Astrocyte (in vitro differentiated cells and primary cell): ENCODE data around the gene NXPH4. TPM values are rescaled to one million over a fixed set of nuclear protein-coding genes. Genes with fewer than 3 reads are reported as not detected.

Experiments used
- DNase-seq: peaks from one replicate; pipeline ENCODE4 v3.0.0-alpha.2; 2010; ENCODE audit warnings: low read depth
- FAIRE-seq: peaks from 2 replicates; lab custom pipeline; 2011; peaks lifted over from hg19 to GRCh38; lab: Jason Lieb, UNC
- H2AFZ ChIP-seq: 2 replicates; pipeline ENCODE4 v1.6.0; 2012; ENCODE audit warnings: low read depth, low read length, inconsistent platforms
- H3K27ac ChIP-seq: 2 replicates; pipeline ENCODE4 v1.5.1; 2011; ENCODE audit warnings: low read depth, low read length, inconsistent platforms
- H3K27me3 ChIP-seq: 2 replicates; pipeline ENCODE4 v1.6.0; 2011; ENCODE audit warnings: low read length, inconsistent platforms; ENCODE audit not compliant: insufficient read depth
- H3K36me3 ChIP-seq: 2 replicates; pipeline ENCODE4 v1.5.1; 2011; ENCODE audit warnings: low read length, inconsistent platforms; ENCODE audit not compliant: insufficient read depth
- H3K4me1 ChIP-seq: 2 replicates; pipeline ENCODE4 v1.5.1; 2011; ENCODE audit warnings: low read length, inconsistent platforms; ENCODE audit not compliant: insufficient read depth
- H3K4me2 ChIP-seq: 2 replicates; pipeline ENCODE4 v1.6.0; 2012; ENCODE audit warnings: low read length, inconsistent platforms
- H3K4me3 ChIP-seq: 2 replicates; pipeline ENCODE4 v1.5.1; 2011; ENCODE audit warnings: low read depth, mild to moderate bottlenecking, low read length, inconsistent platforms; ENCODE audit not compliant: insufficient read depth
- H3K79me2 ChIP-seq: 2 replicates; pipeline ENCODE4 v1.6.0; 2012; ENCODE audit warnings: mild to moderate bottlenecking, low read length, inconsistent platforms; ENCODE audit not compliant: insufficient read depth
- H3K9ac ChIP-seq: 2 replicates; pipeline ENCODE4 v1.6.0; 2012; ENCODE audit warnings: mild to moderate bottlenecking, low read length, inconsistent platforms
- H3K9me3 ChIP-seq: 2 replicates; pipeline ENCODE4 v1.5.1; 2012; ENCODE audit warnings: low read depth, mild to moderate bottlenecking, low read length, inconsistent platforms; ENCODE audit not compliant: insufficient read depth
- H4K20me1 ChIP-seq: 2 replicates; pipeline ENCODE4 v1.6.0; 2012; ENCODE audit warnings: low read length, inconsistent platforms; ENCODE audit not compliant: insufficient read depth
- H3K27ac Mint-ChIP-seq: one replicate; pipeline ENCODE4 v1.8.0; 2021; ENCODE audit warnings: mild to moderate bottlenecking, mixed read lengths; ENCODE audit not compliant: unreplicated experiment
- H3K27me3 Mint-ChIP-seq: one replicate; pipeline ENCODE4 v1.8.0; 2021; ENCODE audit warnings: low read depth, mixed read lengths; ENCODE audit not compliant: unreplicated experiment
- H3K36me3 Mint-ChIP-seq: one replicate; pipeline ENCODE4 v1.8.0; 2021; ENCODE audit warnings: low read depth, mixed read lengths; ENCODE audit not compliant: unreplicated experiment
- H3K4me1 Mint-ChIP-seq: one replicate; pipeline ENCODE4 v1.8.0; 2021; ENCODE audit warnings: low read depth, mixed read lengths; ENCODE audit not compliant: unreplicated experiment
- H3K4me3 Mint-ChIP-seq: one replicate; pipeline ENCODE4 v1.8.0; 2021; ENCODE audit warnings: mild to moderate bottlenecking, moderate library complexity, mixed read lengths; ENCODE audit not compliant: unreplicated experiment
- H3K9me3 Mint-ChIP-seq: one replicate; pipeline ENCODE4 v1.8.0; 2021; ENCODE audit warnings: mild to moderate bottlenecking, mixed read lengths; ENCODE audit not compliant: unreplicated experiment
- EZH2 ChIP-seq: IDR thresholded peaks from 2 replicates; pipeline ENCODE4 v1.6.1; 2012; ENCODE audit warnings: mild to moderate bottlenecking, low read length, inconsistent platforms; ENCODE audit not compliant: insufficient read depth
- total RNA-seq: library from RNA; stranded (reverse); gene quantifications from 2 replicates; pipeline ENCODE4 v1.2.1, GENCODE V29; 2021
- TF ChIP-seq, protein P1 (sequence below): IDR thresholded peaks from 2 replicates; pipeline ENCODE4 v1.5.1; 2011; ENCODE audit warnings: low read depth, mild to moderate bottlenecking, inconsistent platforms, low read length, moderate library complexity; ENCODE audit not compliant: insufficient read depth

NXPH4 gene
- total RNA-seq, 1 donor from 2014 or later: 14.5 TPM

- Histone ChIP-seq H4K20me1 (peaks cover 17% of the 10 kb centered on the region), H3K4me3 (no peak overlapping the region), H3K4me1 (peaks cover 20% of the 10 kb centered on the region), H3K4me2 (no peak overlapping the region), H3K79me2 (peaks cover 13% of the 10 kb centered on the region), H3K9me3 (no peaks in the 10 kb centered on the region), H3K9ac (no peak overlapping the region), H3K27me3 (peaks cover 43% of the 10 kb centered on the region), H3K36me3 (no peaks in the 10 kb centered on the region), H3K27ac (no peak overlapping the region), H2AFZ (no peak overlapping the region)
- Mint-ChIP-seq H3K9me3 (peaks cover 4% of the 10 kb centered on the region), H3K4me1 (peaks cover 26% of the 10 kb centered on the region), H3K27me3 (peaks cover 55% of the 10 kb centered on the region), H3K4me3 (no peak overlapping the region), H3K27ac (no peak overlapping the region), H3K36me3 (peaks cover 9% of the 10 kb centered on the region)
- DNase-seq: no peak
- TF ChIP-seq, protein P1, sequence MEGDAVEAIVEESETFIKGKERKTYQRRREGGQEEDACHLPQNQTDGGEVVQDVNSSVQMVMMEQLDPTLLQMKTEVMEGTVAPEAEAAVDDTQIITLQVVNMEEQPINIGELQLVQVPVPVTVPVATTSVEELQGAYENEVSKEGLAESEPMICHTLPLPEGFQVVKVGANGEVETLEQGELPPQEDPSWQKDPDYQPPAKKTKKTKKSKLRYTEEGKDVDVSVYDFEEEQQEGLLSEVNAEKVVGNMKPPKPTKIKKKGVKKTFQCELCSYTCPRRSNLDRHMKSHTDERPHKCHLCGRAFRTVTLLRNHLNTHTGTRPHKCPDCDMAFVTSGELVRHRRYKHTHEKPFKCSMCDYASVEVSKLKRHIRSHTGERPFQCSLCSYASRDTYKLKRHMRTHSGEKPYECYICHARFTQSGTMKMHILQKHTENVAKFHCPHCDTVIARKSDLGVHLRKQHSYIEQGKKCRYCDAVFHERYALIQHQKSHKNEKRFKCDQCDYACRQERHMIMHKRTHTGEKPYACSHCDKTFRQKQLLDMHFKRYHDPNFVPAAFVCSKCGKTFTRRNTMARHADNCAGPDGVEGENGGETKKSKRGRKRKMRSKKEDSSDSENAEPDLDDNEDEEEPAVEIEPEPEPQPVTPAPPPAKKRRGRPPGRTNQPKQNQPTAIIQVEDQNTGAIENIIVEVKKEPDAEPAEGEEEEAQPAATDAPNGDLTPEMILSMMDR: no peak
- TF ChIP-seq EZH2: no peak
- FAIRE-seq: no peak
These were observed 9.2 kb downstream of the NXPH4 start for GRCh38 chr12:57225680-57226210.

DNA sequence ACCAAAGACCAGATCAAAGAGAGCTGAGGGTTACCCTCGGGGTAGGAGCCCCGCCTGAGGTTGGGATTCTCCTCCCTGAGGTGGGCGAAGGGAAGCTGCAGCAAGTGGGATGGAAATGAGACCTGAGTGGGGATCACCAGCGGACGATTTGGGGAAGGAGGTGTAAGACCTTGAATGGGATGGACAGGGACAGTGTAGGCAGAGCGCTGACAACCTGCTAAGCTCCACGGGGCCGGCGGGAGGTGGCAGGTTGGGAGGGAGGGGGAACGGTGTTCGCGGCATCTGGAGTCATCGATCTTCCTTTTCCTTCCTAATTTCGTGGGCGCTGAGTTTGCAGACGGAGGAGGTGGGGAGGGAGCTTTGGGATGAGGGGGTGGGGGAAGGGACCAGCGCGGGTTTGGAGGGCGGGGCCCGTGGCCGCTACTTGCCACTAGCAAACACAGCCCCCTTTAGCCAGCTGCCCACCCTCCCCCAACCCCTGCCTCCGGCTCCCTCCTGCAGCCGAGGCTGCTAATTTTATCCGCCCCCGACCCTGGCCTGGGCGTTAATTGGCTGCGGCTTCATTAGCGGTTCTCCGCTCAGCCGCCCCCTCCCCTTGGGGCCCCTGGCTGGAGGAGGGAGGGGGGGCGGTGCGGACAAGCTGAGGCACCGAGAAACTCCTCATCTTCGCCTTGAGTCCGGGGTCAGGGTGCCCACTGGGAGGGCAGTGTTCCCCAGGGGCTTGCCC, 10.2 kb downstream of the NXPH4 start:
- peak overlapping the region; percentile 49 for H3K27ac Mint-ChIP-seq

More for the DNA sequence above, 10.2 kb downstream of the NXPH4 start:
- Histone ChIP-seq H4K20me1 (peaks cover 21% of the 10 kb centered on the region), H3K4me2 (peak overlapping the region; percentile 57), H3K4me1 (peaks cover 29% of the 10 kb centered on the region), H3K27ac (no peak overlapping the region), H3K4me3 (no peak overlapping the region), H3K27me3 (peaks cover 33% of the 10 kb centered on the region), H3K9me3 (no peaks in the 10 kb centered on the region), H3K79me2 (peaks cover 23% of the 10 kb centered on the region), H2AFZ (no peak overlapping the region), H3K9ac (no peak overlapping the region), H3K36me3 (peaks cover 1% of the 10 kb centered on the region)
- Mint-ChIP-seq H3K4me1 (peaks cover 32% of the 10 kb centered on the region), H3K36me3 (peaks cover 13% of the 10 kb centered on the region), H3K27me3 (peaks cover 46% of the 10 kb centered on the region), H3K4me3 (peak overlapping the region; percentile 60), H3K9me3 (peaks cover 4% of the 10 kb centered on the region)
- FAIRE-seq: no peak
- peak; percentile 68 for TF ChIP-seq EZH2
- TF ChIP-seq, protein P1: no peak
- DNase-seq: no peak
